SK-N-SH treated with all-trans-retinoic acid at 6 μM for 48 hours (cell line): ENCODE results near the gene SLC35F3.

Source experiments
- ATAC-seq: fragments of 200-7000 bp; cut with Tn5 transposase; 3 replicates; pipeline ENCODE4 v1.9.1; 2020; ENCODE audit warnings: mild to moderate bottlenecking, moderate library complexity
- ARNTL ChIP-seq: fragments of 450-650 bp; formaldehyde crosslinking; IDR thresholded peaks from 2 replicates; pipeline ENCODE4 v1.5.0; 2020; ENCODE audit warnings: low read depth, mild to moderate bottlenecking, moderate library complexity, borderline replicate concordance
- BACH2 ChIP-seq: fragments of 250-450 bp; sonication (Bioruptor Pico); IDR thresholded peaks from 2 replicates; pipeline ENCODE4 v1.9.0; 2021; ENCODE audit warnings: mild to moderate bottlenecking, borderline replicate concordance
- CREB5 ChIP-seq: fragments of 250-450 bp; sonication (Bioruptor Pico); IDR thresholded peaks from 2 replicates; pipeline ENCODE4 v1.5.1; 2020; ENCODE audit warnings: low read depth, mild to moderate bottlenecking, moderate library complexity
- CSDC2 ChIP-seq: fragments of 250-450 bp; sonication (Bioruptor Pico); IDR thresholded peaks from 2 replicates; pipeline ENCODE4 v1.5.0; 2020; ENCODE audit warnings: mild to moderate bottlenecking, moderate library complexity
- CSRNP3 ChIP-seq: fragments of 250-450 bp; sonication (Bioruptor Pico); IDR thresholded peaks from 2 replicates; pipeline ENCODE4 v1.5.1; 2021; ENCODE audit warnings: mild to moderate bottlenecking, moderate library complexity
- ESRRG ChIP-seq: fragments of 250-450 bp; sonication (Bioruptor Pico); IDR thresholded peaks from 2 replicates; pipeline ENCODE4 v1.6.1; 2021; ENCODE audit warnings: mild to moderate bottlenecking
- GLIS3 ChIP-seq: fragments of 250-450 bp; sonication (Bioruptor Pico); IDR thresholded peaks from 2 replicates; pipeline ENCODE4 v1.5.0; 2020; ENCODE audit warnings: mild to moderate bottlenecking, moderate library complexity
- ISL1 ChIP-seq: fragments of 250-450 bp; sonication (Bioruptor Pico); IDR thresholded peaks from 2 replicates; pipeline ENCODE4 v2.1.2; 2022; ENCODE audit warnings: mild to moderate bottlenecking, moderate library complexity
- OSR1 ChIP-seq: fragments of 250-450 bp; sonication (Bioruptor Pico); IDR thresholded peaks from 2 replicates; pipeline ENCODE4 v1.8.0; 2022; ENCODE audit warnings: moderate library complexity, mild to moderate bottlenecking, inconsistent platforms
- PATZ1 ChIP-seq: fragments of 250-450 bp; sonication (Bioruptor Pico); IDR thresholded peaks from 2 replicates; pipeline ENCODE4 v1.8.0; 2020; ENCODE audit warnings: mild to moderate bottlenecking, moderate library complexity, borderline replicate concordance
- POU6F1 ChIP-seq: fragments of 250-450 bp; sonication (Bioruptor Pico); IDR thresholded peaks from 2 replicates; pipeline ENCODE4 v1.8.0; 2021; ENCODE audit warnings: low read depth, mild to moderate bottlenecking, moderate library complexity, borderline replicate concordance
- PPARA ChIP-seq: fragments of 250-450 bp; sonication (Bioruptor Pico); IDR thresholded peaks from 2 replicates; pipeline ENCODE4 v1.5.0; 2020; ENCODE audit warnings: mild to moderate bottlenecking, borderline replicate concordance
- RARB ChIP-seq: fragments of 250-450 bp; sonication (Bioruptor Pico); IDR thresholded peaks from 2 replicates; pipeline ENCODE4 v1.8.0; 2021; ENCODE audit warnings: mild to moderate bottlenecking, moderate library complexity
- SNAI2 ChIP-seq: fragments of 250-450 bp; sonication (Bioruptor Pico); IDR thresholded peaks from 2 replicates; pipeline ENCODE4 v1.5.0; 2020; ENCODE audit warnings: mild to moderate bottlenecking, moderate library complexity
- TCF4 ChIP-seq: fragments of 250-450 bp; sonication (Bioruptor Pico); IDR thresholded peaks from 2 replicates; pipeline ENCODE4 v1.8.0; 2021; ENCODE audit warnings: mild to moderate bottlenecking, moderate library complexity, borderline replicate concordance
- TOX ChIP-seq: fragments of 250-450 bp; sonication (Bioruptor Pico); IDR thresholded peaks from 2 replicates; pipeline ENCODE4 v1.8.0; 2021; ENCODE audit warnings: mild to moderate bottlenecking, moderate library complexity, borderline replicate concordance
- TSHZ2 ChIP-seq: fragments of 250-450 bp; sonication (Bioruptor Pico); IDR thresholded peaks from 2 replicates; pipeline ENCODE4 v1.5.0; 2020; ENCODE audit warnings: mild to moderate bottlenecking, moderate library complexity
- ZC3H10 ChIP-seq: fragments of 250-450 bp; sonication (Bioruptor Pico); IDR thresholded peaks from 2 replicates; pipeline ENCODE4 v1.5.1; 2021; ENCODE audit warnings: mild to moderate bottlenecking, moderate library complexity
- ZFP3 ChIP-seq: fragments of 250-450 bp; sonication (Bioruptor Pico); IDR thresholded peaks from 2 replicates; pipeline ENCODE4 v1.5.0; 2020; ENCODE audit warnings: mild to moderate bottlenecking, moderate library complexity
- ZFP30 ChIP-seq: fragments of 450-650 bp; formaldehyde crosslinking; IDR thresholded peaks from 2 replicates; pipeline ENCODE4 v1.5.0; 2022; ENCODE audit warnings: mild to moderate bottlenecking, moderate library complexity
- ZNF565 ChIP-seq: fragments of 450-650 bp; formaldehyde crosslinking; conservative IDR thresholded peaks from 2 replicates; pipeline ENCODE4 v1.5.0; 2020; ENCODE audit warnings: low read depth, mild to moderate bottlenecking, moderate library complexity
- ZNF70 ChIP-seq: fragments of 450-650 bp; formaldehyde crosslinking; IDR thresholded peaks from 2 replicates; pipeline ENCODE4 v1.5.0; 2020; ENCODE audit warnings: mild to moderate bottlenecking, moderate library complexity
- ZNF8 ChIP-seq: fragments of 450-650 bp; formaldehyde crosslinking; IDR thresholded peaks from 2 replicates; pipeline ENCODE4 v1.5.0; 2020; ENCODE audit warnings: mild to moderate bottlenecking, moderate library complexity

SLC35F3 gene

GRCh38 chr1:234201600-234201999, 297.1 kb downstream of the SLC35F3 start (continued):
- TF ChIP-seq TSHZ2 (no peak), ZNF8 (CRISPR knock-in tag) (no peak), RARB (CRISPR knock-in tag) (no peak), PPARA (CRISPR knock-in tag) (no peak)
- TF ChIP-seq, all 23 proteins: peak for 0

- no peak for TF ChIP-seq TSHZ2
- no peak for TF ChIP-seq ZC3H10 (CRISPR knock-in tag)
- TF ChIP-seq PPARA (CRISPR knock-in tag), result no peak
- no peak for TF ChIP-seq ZFP3 (CRISPR knock-in tag)
- no peak for TF ChIP-seq TOX
- TF ChIP-seq OSR1 (CRISPR knock-in tag), result no peak
- no peak for TF ChIP-seq CSDC2 (CRISPR knock-in tag)
- TF ChIP-seq TCF4, result no peak
- no peak for TF ChIP-seq RARB (CRISPR knock-in tag)
- TF ChIP-seq GLIS3 (CRISPR knock-in tag), result no peak
- TF ChIP-seq ESRRG (CRISPR knock-in tag), result no peak
- no peak for TF ChIP-seq ZNF565 (CRISPR knock-in tag)
- no peak for TF ChIP-seq ZFP30
- no peak for TF ChIP-seq ZNF70 (CRISPR knock-in tag)
- no peak for TF ChIP-seq CSRNP3 (CRISPR knock-in tag)
- ATAC-seq, result no peak
Measured at GRCh38 chr1:234205966-234206365, 301.5 kb downstream of the SLC35F3 start.

- peak; percentile 89 for ATAC-seq
- TF ChIP-seq RARB (CRISPR knock-in tag) (no peak), POU6F1 (CRISPR knock-in tag) (no peak), TOX (no peak), ZNF8 (CRISPR knock-in tag) (no peak), ISL1 (no peak), OSR1 (CRISPR knock-in tag) (no peak), TCF4 (no peak), CSRNP3 (CRISPR knock-in tag) (no peak), PATZ1 (CRISPR knock-in tag) (no peak), ESRRG (CRISPR knock-in tag) (no peak), ZFP30 (no peak), ARNTL (CRISPR knock-in tag) (no peak), CREB5 (CRISPR knock-in tag) (no peak), ZNF70 (CRISPR knock-in tag) (no peak), PPARA (CRISPR knock-in tag) (no peak), ZFP3 (CRISPR knock-in tag) (no peak), SNAI2 (no peak), BACH2 (CRISPR knock-in tag) (no peak), GLIS3 (CRISPR knock-in tag) (no peak)
Measured at GRCh38 chr1:234206651-234207284, 302.3 kb downstream of the SLC35F3 start.
